Smooth muscle cell (in vitro differentiated cells): ENCODE measurements around the gene ITGBL1. TPM values are rescaled to one million over a fixed set of nuclear protein-coding genes. Genes with fewer than 3 reads are reported as not detected.
A peak's percentile ranks its signal among the peaks of the same experiment; 100 is the strongest.

Experiments
- DNase-seq: peaks from one replicate; lab custom pipeline; 2025; ENCODE audit not compliant: unreplicated experiment; lab: John Stamatoyannopoulos, UW
- H2AFZ ChIP-seq: fragments of 200-600 bp; sonication (generic); 2 replicates; pipeline ENCODE4 v1.6.0; 2016; ENCODE audit warnings: antibody characterized with exemption, low read depth, mild to moderate bottlenecking
- H3F3A ChIP-seq: fragments of 200-600 bp; sonication (generic); 2 replicates; pipeline ENCODE4 v1.6.0; 2017; ENCODE audit warnings: antibody characterized with exemption, low read depth
- H3K27ac ChIP-seq: fragments of 200-600 bp; sonication (generic); 2 replicates; pipeline ENCODE4 v1.5.1; 2016; ENCODE audit warnings: low read depth, mild to moderate bottlenecking
- H3K27me3 ChIP-seq: fragments of 200-600 bp; sonication (generic); 2 replicates; pipeline ENCODE4 v1.6.1; 2016; ENCODE audit warnings: low read depth, mild to moderate bottlenecking
- H3K36me3 ChIP-seq: fragments of 200-600 bp; sonication (generic); 2 replicates; pipeline ENCODE4 v1.5.1; 2016; ENCODE audit warnings: low read depth
- H3K4me1 ChIP-seq: fragments of 200-600 bp; sonication (generic); 2 replicates; pipeline ENCODE4 v1.5.1; 2016; ENCODE audit warnings: low read depth
- H3K4me2 ChIP-seq: fragments of 200-600 bp; sonication (generic); 2 replicates; pipeline ENCODE4 v1.6.0; 2016; ENCODE audit warnings: mild to moderate bottlenecking
- H3K4me3 ChIP-seq: fragments of 200-600 bp; sonication (generic); 2 replicates; pipeline ENCODE4 v1.5.1; 2016; ENCODE audit warnings: mild to moderate bottlenecking
- H3K79me2 ChIP-seq: fragments of 200-600 bp; sonication (generic); 2 replicates; pipeline ENCODE4 v1.6.0; 2016; ENCODE audit warnings: low read depth, mild to moderate bottlenecking
- H3K9ac ChIP-seq: fragments of 200-600 bp; sonication (generic); 2 replicates; pipeline ENCODE4 v1.6.0; 2016; ENCODE audit warnings: low read depth
- H3K9me3 ChIP-seq: fragments of 200-600 bp; sonication (generic); replicated peaks from 2 replicates; pipeline ENCODE4 v1.5.1; 2016; ENCODE audit warnings: low read depth
- H4K20me1 ChIP-seq: fragments of 200-600 bp; sonication (generic); 2 replicates; pipeline ENCODE4 v1.6.0; 2016; ENCODE audit warnings: low read depth
- CTCF ChIP-seq: fragments of 200-600 bp; sonication (generic); IDR thresholded peaks from 2 replicates; pipeline ENCODE4 v1.5.1; 2017; ENCODE audit warnings: borderline replicate concordance, mild to moderate bottlenecking, antibody characterized with exemption; ENCODE audit not compliant: insufficient read depth, poor library complexity, severe bottlenecking
- WGBS: methylation state at CpG from one replicate; pipeline ENCODE4 v1.1.7; 2016; ENCODE audit warnings: low lambda C conversion rate; 5-methylcytosine and 5-hydroxymethylcytosine counted together
- polyA plus RNA-seq: library from polyadenylated mRNA; unstranded; fragments of >200 nt; fragmentation: Nextera tagmentation; extraction: Ambion mirVana; gene quantifications from 2 replicates; pipeline ENCODE4 v1.2.1, GENCODE V29; 2016
- total RNA-seq: library from RNA; depleted of rRNA; stranded (reverse); fragments of >200 nt; gene quantifications from 2 replicates; pipeline ENCODE4 v1.2.3, GENCODE V29; 2014

ITGBL1 gene
- total and polyA plus RNA-seq, 2 experiments from 2014 or later = 0.29 TPM; not detected in 1

GRCh38 chr13:101576977-101577376 lies 124.5 kb downstream of the ITGBL1 start:
- Histone ChIP-seq H3K4me2 (no peak overlapping the region), H3K4me1 (no peaks in the 10 kb centered on the region), H4K20me1 (no peaks in the 10 kb centered on the region), H3K4me3 (no peak overlapping the region), H3F3A (no peaks in the 10 kb centered on the region), H3K36me3 (no peaks in the 10 kb centered on the region), H3K9me3 (no peaks in the 10 kb centered on the region), H3K27me3 (no peaks in the 10 kb centered on the region), H3K79me2 (no peaks in the 10 kb centered on the region), H2AFZ (no peak overlapping the region), H3K27ac (no peak overlapping the region), H3K9ac (no peak overlapping the region)
- no peak for DNase-seq
- TF ChIP-seq CTCF = no peak

GRCh38 chr13:101579281-101579802 lies 126.9 kb downstream of the ITGBL1 start:
- no peak overlapping the region for H3K4me3 ChIP-seq
- H3K36me3 ChIP-seq = no peaks in the 10 kb centered on the region
- peak overlapping the region; percentile 1 for H3K27ac ChIP-seq
- H3K9me3 ChIP-seq = no peaks in the 10 kb centered on the region
- H3K79me2 ChIP-seq = no peaks in the 10 kb centered on the region
- WGBS = 9% methylated on average over 4 of the region's 4 CpGs
- peak overlapping the region; percentile 5 for H2AFZ ChIP-seq
- no peak for DNase-seq
- no peaks in the 10 kb centered on the region for H3F3A ChIP-seq
- no peaks in the 10 kb centered on the region for H3K27me3 ChIP-seq
- TF ChIP-seq CTCF = no peak
- no peaks in the 10 kb centered on the region for H4K20me1 ChIP-seq
- peak overlapping the region; percentile 60 for H3K4me2 ChIP-seq
- peaks cover 1% of the 10 kb centered on the region for H3K4me1 ChIP-seq
- no peak overlapping the region for H3K9ac ChIP-seq

- no peaks in the 10 kb centered on the region for H3K9me3 ChIP-seq
- H3K27me3 ChIP-seq = no peaks in the 10 kb centered on the region
- DNase-seq = no peak
- H3K36me3 ChIP-seq = no peaks in the 10 kb centered on the region
- peak overlapping the region; percentile 61 for H3K4me2 ChIP-seq
- no peak overlapping the region for H3K4me3 ChIP-seq
- no peak for TF ChIP-seq CTCF
- peaks cover 4% of the 10 kb centered on the region for H3F3A ChIP-seq
- no peak overlapping the region for H3K9ac ChIP-seq
- no peaks in the 10 kb centered on the region for H4K20me1 ChIP-seq
- H2AFZ ChIP-seq = no peak overlapping the region
- H3K79me2 ChIP-seq = no peaks in the 10 kb centered on the region
- H3K27ac ChIP-seq = peak overlapping the region; percentile 26
- peaks cover 9% of the 10 kb centered on the region for H3K4me1 ChIP-seq
Measured at GRCh38 chr13:101584331-101584730, 131.9 kb downstream of the ITGBL1 start.

- no peak for DNase-seq
- no peaks in the 10 kb centered on the region for H3F3A ChIP-seq
- H3K79me2 ChIP-seq = no peaks in the 10 kb centered on the region
- no peak overlapping the region for H3K27ac ChIP-seq
- H2AFZ ChIP-seq = no peak overlapping the region
- H3K27me3 ChIP-seq = no peaks in the 10 kb centered on the region
- H4K20me1 ChIP-seq = no peaks in the 10 kb centered on the region
- no peak overlapping the region for H3K9ac ChIP-seq
- H3K36me3 ChIP-seq = no peaks in the 10 kb centered on the region
- H3K4me1 ChIP-seq = no peaks in the 10 kb centered on the region
- no peak overlapping the region for H3K4me3 ChIP-seq
- no peak overlapping the region for H3K4me2 ChIP-seq
- 85% methylated on average over 4 of the region's 4 CpGs for WGBS
- no peaks in the 10 kb centered on the region for H3K9me3 ChIP-seq
- TF ChIP-seq CTCF = no peak
Measured at GRCh38 chr13:101590479-101590878, 138.0 kb downstream of the ITGBL1 start.
